ENCODE measurements around the gene RNF34. TPM values are rescaled to one million over a fixed set of nuclear protein-coding genes. Genes with fewer than 3 reads are reported as not detected.

RNF34 gene
- total and polyA plus RNA-seq, 2 of the 8 experiments (the other 6 are each of a cell fraction or from before 2014, with no cell fraction given): 37.9 to 57.6 TPM

GRCh38 chr12:121366063-121366459 is 33.9 kb upstream of the RNF34 start:
- Histone ChIP-seq H3K56ac (replicated peaks; ENCODE audit: insufficient read length, low read depth, low read length) (no peak overlapping the region), H2BK120ac (replicated peaks; ENCODE audit: low read depth, low read length) (no peak overlapping the region), H3K36me3 (ENCODE audit: control insufficient read depth in 2 of 4, insufficient read depth in 4 of 4, low read length in 3 of 4) (no peaks in the 10 kb centered on the region), H2BK5ac (ENCODE audit: low read depth, low read length) (no peak overlapping the region), H3K27me3 (replicated peaks in 1 of 4; ENCODE audit: control insufficient read depth in 3 of 4, extremely low read depth in 1 of 4, insufficient read depth in 3 of 4, low read length in 3 of 4) (no peaks in the 10 kb centered on the region), H4K91ac (replicated peaks; ENCODE audit: insufficient read length, low read length) (no peak overlapping the region), H3K9ac (replicated peaks in 1 of 4; ENCODE audit: extremely low read depth in 1 of 4, low read depth in 3 of 4, low read length in 3 of 4) (no peak overlapping the region), H2BK15ac (ENCODE audit: low read length) (no peak overlapping the region), H2AFZ (ENCODE audit: low read length) (no peak overlapping the region), H3K79me1 (ENCODE audit: low read depth, low read length) (no peaks in the 10 kb centered on the region), H3K4me3 (ENCODE audit: extremely low read depth in 1 of 4, insufficient read depth in 2 of 4, low read depth in 3 of 4, low read length in 4 of 4) (no peak overlapping the region), H3K27ac (ENCODE audit: low read depth, low read length) (no peak overlapping the region), H3K4me2 (ENCODE audit: insufficient read depth in 1 of 2, low read depth in 2 of 2, low read length in 2 of 2) (no peak overlapping the region), H2BK20ac (ENCODE audit: low read length) (no peak overlapping the region), H3K18ac (ENCODE audit: extremely low read depth, low read length) (no peak overlapping the region), H4K20me1 (replicated peaks in 1 of 2; ENCODE audit: control insufficient read depth in 1 of 2, insufficient read depth in 2 of 2, low read length in 2 of 2) (no peaks in the 10 kb centered on the region), H3K4ac (replicated peaks; ENCODE audit: insufficient read length, low read depth, low read length) (no peak overlapping the region), H4K8ac (ENCODE audit: extremely low read depth, insufficient read depth, low read length) (no peak overlapping the region), H2BK12ac (ENCODE audit: low read depth, low read length) (no peak overlapping the region), H3K4me1 (replicated peaks in 1 of 4; ENCODE audit: control insufficient read depth in 3 of 4, insufficient read depth in 4 of 4, low read length in 3 of 4) (no peaks in the 10 kb centered on the region), H4K5ac (ENCODE audit: insufficient read length, low read depth, low read length) (no peak overlapping the region), H2AK5ac (ENCODE audit: low read depth, low read length) (no peak overlapping the region), H3K23me2 (ENCODE audit: low read depth, low read length) (no peaks in the 10 kb centered on the region), H3K79me2 (ENCODE audit: control insufficient read depth in 1 of 2, insufficient read depth in 2 of 2, low read length in 2 of 2) (no peaks in the 10 kb centered on the region), H3K23ac (ENCODE audit: insufficient read length) (no peak overlapping the region), H3K9me3 (ENCODE audit: insufficient read depth in 2 of 2, low read depth in 1 of 2, low read length in 1 of 2) (no peaks in the 10 kb centered on the region), H3K14ac (ENCODE audit: insufficient read length) (no peak overlapping the region)
- ChIA-PET POLR2A (ENCODE audit: partially characterized antibody) (interaction anchor here (1.3 to 2.3 kb wide), 2 partner anchors 14 to 34 kb away, joined by 3 to 13 read pairs; partner anchors contain the start of gene ANAPC5), CTCF (ENCODE audit: partially characterized antibody) (interaction anchor here (0.9 to 2.1 kb wide), 4 partner anchors 9 to 33 kb away, joined by 3 to 6 read pairs (median 4); no protein-coding TSS in a partner anchor)
- DNase-seq (ENCODE audit: low read depth in 1 of 2, low spot score in 2 of 2) (no peak), FAIRE-seq (no peak)
- 92% methylated on average over 4 of the region's 4 CpGs; no CpG with 5 or more reads in 1 of the 2 experiments for WGBS, 2 experiments (ENCODE audit: extremely low coverage in 1 of 2, insufficient coverage in 1 of 2, insufficient read length in 1 of 2, insufficient replicate concordance in 2 of 2, low coverage in 1 of 2, low lambda C conversion rate in 2 of 2, missing lambda C conversion rate in 1 of 2)
- no peak for TF ChIP-seq CTBP2 (IDR thresholded peaks at IDR 0.05; ENCODE audit: borderline replicate concordance, insufficient read depth, insufficient read length, low read length)
- no peak for TF ChIP-seq KDM1A (IDR thresholded peaks at IDR 0.05; ENCODE audit: borderline replicate concordance, low read length)
- TF ChIP-seq EGR1 (IDR thresholded peaks at IDR 0.05; ENCODE audit: borderline replicate concordance, low read depth, low read length): no peak
